ENCODE measurements around the gene BFAR.
"Not testable (repeated sequence)": the region's sequence is repeated elsewhere in the genome, so short reads cannot be mapped to it uniquely, and the experiment has no call there.

DNA sequence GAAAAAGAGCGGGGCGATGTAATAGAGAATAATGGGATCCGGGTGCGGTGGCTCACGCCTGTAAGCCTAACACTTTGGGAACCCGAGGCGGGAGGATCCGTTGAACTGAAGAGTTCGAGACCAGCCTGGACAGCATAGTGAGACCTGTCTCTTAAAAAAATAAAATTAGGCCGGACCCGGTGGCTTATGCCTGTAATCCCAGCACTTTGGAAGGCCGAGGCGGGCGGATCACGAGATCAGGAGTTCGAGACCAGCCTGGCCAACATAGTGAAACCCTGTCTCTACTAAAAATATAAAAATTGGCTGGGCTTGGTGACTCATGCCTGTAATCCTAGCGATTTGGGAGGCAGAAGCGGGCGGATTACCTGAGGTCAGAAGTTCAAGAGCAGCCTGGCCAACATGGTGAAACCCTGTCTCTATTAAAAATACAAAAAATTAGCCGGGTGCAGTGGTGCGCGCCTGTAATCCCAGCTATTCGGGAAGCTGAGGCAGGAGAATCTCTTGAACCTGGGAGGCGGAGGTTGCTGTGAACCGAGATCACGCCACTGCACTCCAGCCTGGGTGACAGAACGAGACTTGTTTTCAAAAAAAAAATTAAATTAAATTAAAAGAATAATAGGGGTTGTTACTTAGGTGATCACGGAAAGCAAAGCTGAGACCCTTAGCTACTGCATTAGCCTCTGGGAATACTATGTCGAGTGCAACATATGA is 2.0 kb upstream of the BFAR start:
- TF ChIP-seq EZH2phosphoT487 (IDR thresholded peaks at IDR 0.05; ENCODE audit: low read depth, severe bottlenecking, unreplicated experiment); EZH2 (IDR thresholded peaks at IDR 0.05; ENCODE audit: borderline replicate concordance): not testable (repeated sequence)
- TF ChIP-seq, protein P1, sequence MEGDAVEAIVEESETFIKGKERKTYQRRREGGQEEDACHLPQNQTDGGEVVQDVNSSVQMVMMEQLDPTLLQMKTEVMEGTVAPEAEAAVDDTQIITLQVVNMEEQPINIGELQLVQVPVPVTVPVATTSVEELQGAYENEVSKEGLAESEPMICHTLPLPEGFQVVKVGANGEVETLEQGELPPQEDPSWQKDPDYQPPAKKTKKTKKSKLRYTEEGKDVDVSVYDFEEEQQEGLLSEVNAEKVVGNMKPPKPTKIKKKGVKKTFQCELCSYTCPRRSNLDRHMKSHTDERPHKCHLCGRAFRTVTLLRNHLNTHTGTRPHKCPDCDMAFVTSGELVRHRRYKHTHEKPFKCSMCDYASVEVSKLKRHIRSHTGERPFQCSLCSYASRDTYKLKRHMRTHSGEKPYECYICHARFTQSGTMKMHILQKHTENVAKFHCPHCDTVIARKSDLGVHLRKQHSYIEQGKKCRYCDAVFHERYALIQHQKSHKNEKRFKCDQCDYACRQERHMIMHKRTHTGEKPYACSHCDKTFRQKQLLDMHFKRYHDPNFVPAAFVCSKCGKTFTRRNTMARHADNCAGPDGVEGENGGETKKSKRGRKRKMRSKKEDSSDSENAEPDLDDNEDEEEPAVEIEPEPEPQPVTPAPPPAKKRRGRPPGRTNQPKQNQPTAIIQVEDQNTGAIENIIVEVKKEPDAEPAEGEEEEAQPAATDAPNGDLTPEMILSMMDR (IDR thresholded peaks at IDR 0.05; ENCODE audit: poor library complexity), result not testable (repeated sequence)
